GM06990 (cell line): ENCODE results near the gene BCL11B.

Experiments
- DNase-seq: peaks from one replicate; pipeline ENCODE4 v3.0.0-alpha.2; 2011; ENCODE audit not compliant: insufficient read length; ENCODE audit errors: extremely low read depth
- H3K27me3 ChIP-seq: replicated peaks from 2 replicates; pipeline ENCODE4 v1.6.0; 2011; ENCODE audit warnings: low read length; ENCODE audit not compliant: control insufficient read depth, insufficient read depth
- H3K36me3 ChIP-seq: 2 replicates; pipeline ENCODE4 v1.5.1; 2011; ENCODE audit warnings: low read length; ENCODE audit not compliant: control insufficient read depth, insufficient read depth
- H3K4me3 ChIP-seq: replicated peaks from 2 replicates; pipeline ENCODE4 v1.5.1; 2011; ENCODE audit warnings: low read depth, mild to moderate bottlenecking, control low read depth, low read length
- TF ChIP-seq, protein P1 (sequence below): IDR thresholded peaks from 2 replicates; pipeline ENCODE4 v1.5.1; 2011; ENCODE audit warnings: low read length, control low read depth, mild to moderate bottlenecking, inconsistent platforms; ENCODE audit not compliant: insufficient read depth, poor library complexity, severe bottlenecking

Gene BCL11B

DNA sequence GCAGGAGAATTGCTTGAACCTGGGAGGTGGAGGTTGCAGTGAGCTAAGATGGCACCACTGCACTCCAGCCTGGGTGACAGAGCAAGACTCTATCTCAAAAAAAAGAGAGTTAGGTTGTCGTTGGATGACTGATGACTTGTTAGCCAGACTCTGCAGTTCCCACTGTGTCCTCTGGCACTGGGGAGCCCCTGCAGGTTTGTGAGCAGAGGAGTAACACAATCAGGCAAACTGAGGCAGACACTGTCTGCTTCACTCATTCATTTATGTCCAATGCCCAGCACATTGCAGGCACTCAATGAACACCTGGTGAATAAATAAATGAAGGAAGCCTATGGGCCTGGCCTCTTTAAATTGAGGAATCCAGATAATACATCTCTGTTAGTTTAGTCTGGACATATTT, 41.2 kb upstream of the BCL11B start:
- no peaks in the 10 kb centered on the region for H3K27me3 ChIP-seq
- TF ChIP-seq, protein P1, sequence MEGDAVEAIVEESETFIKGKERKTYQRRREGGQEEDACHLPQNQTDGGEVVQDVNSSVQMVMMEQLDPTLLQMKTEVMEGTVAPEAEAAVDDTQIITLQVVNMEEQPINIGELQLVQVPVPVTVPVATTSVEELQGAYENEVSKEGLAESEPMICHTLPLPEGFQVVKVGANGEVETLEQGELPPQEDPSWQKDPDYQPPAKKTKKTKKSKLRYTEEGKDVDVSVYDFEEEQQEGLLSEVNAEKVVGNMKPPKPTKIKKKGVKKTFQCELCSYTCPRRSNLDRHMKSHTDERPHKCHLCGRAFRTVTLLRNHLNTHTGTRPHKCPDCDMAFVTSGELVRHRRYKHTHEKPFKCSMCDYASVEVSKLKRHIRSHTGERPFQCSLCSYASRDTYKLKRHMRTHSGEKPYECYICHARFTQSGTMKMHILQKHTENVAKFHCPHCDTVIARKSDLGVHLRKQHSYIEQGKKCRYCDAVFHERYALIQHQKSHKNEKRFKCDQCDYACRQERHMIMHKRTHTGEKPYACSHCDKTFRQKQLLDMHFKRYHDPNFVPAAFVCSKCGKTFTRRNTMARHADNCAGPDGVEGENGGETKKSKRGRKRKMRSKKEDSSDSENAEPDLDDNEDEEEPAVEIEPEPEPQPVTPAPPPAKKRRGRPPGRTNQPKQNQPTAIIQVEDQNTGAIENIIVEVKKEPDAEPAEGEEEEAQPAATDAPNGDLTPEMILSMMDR: no peak

DNA sequence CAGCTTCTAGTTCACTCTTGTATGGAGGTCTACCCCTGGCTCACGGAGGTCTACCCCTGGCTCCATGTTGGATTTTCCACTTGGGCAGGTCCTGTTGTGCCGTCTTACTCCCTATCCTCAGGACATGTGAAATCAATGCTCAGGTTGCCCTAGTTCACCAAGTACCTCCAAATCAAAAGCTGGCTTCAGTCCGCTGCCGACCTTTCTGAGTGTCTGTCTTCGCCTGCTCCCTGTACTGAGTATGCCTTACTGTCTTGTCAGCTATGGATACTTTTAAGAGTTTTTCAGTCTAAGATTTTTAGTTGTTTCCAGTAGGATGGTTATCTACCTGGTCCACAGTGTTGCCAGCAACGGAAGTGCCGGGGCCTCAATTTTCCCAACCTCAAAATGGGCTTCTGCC, 40.1 kb upstream of the BCL11B start:
- H3K36me3 ChIP-seq: no peaks in the 10 kb centered on the region
- TF ChIP-seq, protein P1: no peak
- H3K4me3 ChIP-seq: no peak overlapping the region
- no peaks in the 10 kb centered on the region for H3K27me3 ChIP-seq
- no peak for DNase-seq

More for the DNA sequence above, 41.2 kb upstream of the BCL11B start:
- no peak for DNase-seq
- Histone ChIP-seq H3K36me3 (no peaks in the 10 kb centered on the region), H3K4me3 (no peak overlapping the region)

DNA sequence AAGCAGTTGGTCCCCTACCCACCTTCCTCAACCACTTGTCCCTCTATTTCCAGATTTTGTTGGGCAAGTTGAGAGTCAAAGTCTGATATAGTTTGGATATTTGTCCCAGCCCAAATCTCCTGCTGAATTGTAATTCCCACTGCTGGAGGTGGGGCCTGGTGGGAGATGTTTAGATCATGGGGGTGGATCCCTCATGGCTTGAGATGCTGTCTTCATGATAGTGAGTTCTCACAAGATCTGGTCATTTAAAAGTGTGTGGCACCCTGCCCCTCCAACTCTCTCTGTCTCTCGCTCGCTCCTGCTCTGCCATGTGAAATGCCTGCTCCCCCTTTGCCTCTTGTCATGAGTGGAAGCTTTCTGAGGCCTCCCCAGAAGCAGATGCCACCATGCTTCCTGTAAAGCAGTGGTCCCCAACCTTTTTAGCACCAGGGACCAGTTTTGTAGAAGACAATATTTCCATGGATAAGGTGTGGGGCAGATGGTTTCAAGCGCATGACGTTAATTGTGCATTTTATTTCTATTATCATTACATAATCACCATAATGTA, 37.3 kb upstream of the BCL11B start:
- no peaks in the 10 kb centered on the region for H3K27me3 ChIP-seq
- DNase-seq: no peak
- no peak overlapping the region for H3K4me3 ChIP-seq

DNA sequence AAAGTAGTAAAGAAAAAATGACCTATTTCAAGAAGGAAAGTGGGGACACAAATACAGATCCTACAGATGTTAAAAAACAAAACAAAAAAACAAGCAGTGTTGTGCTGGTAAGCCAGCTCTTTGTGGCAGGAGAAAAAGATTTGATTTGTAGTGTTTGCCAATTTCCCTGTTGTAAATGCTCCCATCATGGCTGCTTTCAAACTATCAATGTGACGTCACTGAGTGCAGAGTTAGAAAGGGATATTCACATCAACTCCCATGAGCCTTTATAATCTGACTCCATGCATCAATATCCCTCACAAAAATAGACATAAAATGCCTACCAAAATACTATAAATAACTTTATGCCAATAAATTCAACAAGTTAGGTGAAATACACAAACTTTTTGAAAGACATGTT, 32.2 kb upstream of the BCL11B start:
- TF ChIP-seq, protein P1: no peak
- Histone ChIP-seq H3K27me3 (no peaks in the 10 kb centered on the region), H3K4me3 (no peak overlapping the region), H3K36me3 (no peaks in the 10 kb centered on the region)
- DNase-seq: no peak

More for the DNA sequence above, 37.3 kb upstream of the BCL11B start:
- TF ChIP-seq, protein P1: no peak
- H3K36me3 ChIP-seq: no peaks in the 10 kb centered on the region

DNA sequence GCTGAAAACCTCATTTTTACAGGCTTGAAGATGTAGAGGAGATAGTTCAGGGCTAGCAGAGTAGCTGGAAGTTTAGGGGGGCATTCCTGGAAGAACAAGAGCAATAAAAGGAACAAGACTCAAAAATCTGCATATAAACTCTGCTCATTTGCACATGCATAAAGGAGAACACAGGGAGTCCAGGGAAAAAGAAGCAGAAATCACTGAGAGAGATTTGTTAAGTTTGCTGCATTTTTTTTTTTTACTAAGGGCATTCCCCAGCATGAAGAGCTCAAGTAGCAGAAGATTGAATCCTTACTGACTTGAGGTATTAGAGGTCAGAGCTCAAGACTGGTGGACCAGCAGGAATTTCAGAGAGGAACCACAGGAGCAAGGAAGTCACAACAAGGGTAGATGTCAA, 28.2 kb upstream of the BCL11B start:
- DNase-seq: no peak
- TF ChIP-seq, protein P1: no peak
- Histone ChIP-seq H3K27me3 (no peaks in the 10 kb centered on the region; the same call in 1 of the 2 replicates), H3K36me3 (no peaks in the 10 kb centered on the region), H3K4me3 (no peak overlapping the region)

DNA sequence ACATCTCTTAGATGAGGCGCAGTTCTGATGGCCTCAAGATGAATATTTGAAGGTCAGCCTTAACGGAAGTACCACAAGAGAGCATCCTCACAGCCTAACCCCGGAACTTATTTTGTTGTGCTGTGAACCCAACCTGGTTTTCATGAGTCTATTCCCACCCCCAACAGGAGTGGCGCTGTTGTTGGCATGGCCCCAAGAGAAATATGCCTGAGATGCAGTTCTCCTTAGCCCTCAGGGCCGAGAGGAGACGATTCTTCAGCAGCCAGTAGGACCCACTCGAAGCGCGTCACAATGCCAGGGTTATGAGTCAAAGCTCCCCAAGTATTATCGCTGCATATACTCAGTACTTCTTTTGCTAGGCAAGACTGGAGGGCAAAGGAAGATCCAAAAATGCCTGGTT, 24.5 kb upstream of the BCL11B start:
- Histone ChIP-seq H3K4me3 (no peak overlapping the region), H3K36me3 (no peaks in the 10 kb centered on the region), H3K27me3 (no peaks in the 10 kb centered on the region; the same call in 1 of the 2 replicates)
- TF ChIP-seq, protein P1: no peak
- no peak for DNase-seq
